Gastroesophageal sphincter (tissue), 4 donors: Measurements from ENCODE around the gene CYP2D6. TPM values are rescaled to one million over a fixed set of nuclear protein-coding genes. Genes with fewer than 3 reads are reported as not detected.
"Not testable (repeated sequence)": the region's sequence is repeated elsewhere in the genome, so short reads cannot be mapped to it uniquely, and the experiment has no call there.

Experiments used
- ATAC-seq: fragments of 150-250 bp; one replicate; pipeline ENCODE4 v1.9.1; 2016; ENCODE audit warnings: mild to moderate bottlenecking, moderate library complexity
- H3K27ac ChIP-seq, 4 donors: fragments of 200-600 bp; sonication (generic) in 3 of 4; 1 replicate in 3 of 4; 2 replicates in 1 of 4; pipeline ENCODE4 v1.5.1; 2016 to 2019
- H3K27me3 ChIP-seq: fragments of 200-600 bp; sonication (generic); one replicate; pipeline ENCODE4 v1.5.1; 2019
- H3K36me3 ChIP-seq, 2 donors: fragments of 200-600 bp; sonication (generic); one replicate each; pipeline ENCODE4 v1.5.1; 2019; ENCODE audit warnings: control low read depth in 1 of 2
- H3K4me1 ChIP-seq, 3 donors: fragments of 200-600 bp; sonication (generic); 1 replicate in 2 of 3; 2 replicates in 1 of 3; pipeline ENCODE4 v1.5.1; 2016 to 2019; ENCODE audit warnings: control low read depth in 2 of 3
- H3K4me3 ChIP-seq, 2 donors: fragments of 200-600 bp; sonication (generic); one replicate each; pipeline ENCODE4 v1.5.1; 2019; ENCODE audit warnings: mild to moderate bottlenecking in 1 of 2, moderate library complexity in 1 of 2
- H3K9me3 ChIP-seq, 3 donors: fragments of 200-600 bp; sonication (generic); one replicate each; pipeline ENCODE4 v1.5.1; 2017 to 2019; ENCODE audit warnings: control low read depth in 2 of 3
- CTCF ChIP-seq, 4 experiments: fragments of 200-600 bp in 2 of 4; fragments of 450-650 bp in 2 of 4; sonication (generic) in 1 of 4; IDR thresholded peaks; one replicate each; pipeline ENCODE4 v1.5.1; 2017 to 2019; ENCODE audit warnings: antibody characterized with exemption in 4 of 4, mild to moderate bottlenecking in 2 of 4, moderate library complexity in 2 of 4
- EP300 ChIP-seq: sonication (generic); formaldehyde crosslinking; IDR thresholded peaks from one replicate; pipeline ENCODE4 v1.6.1; 2017; ENCODE audit warnings: antibody characterized with exemption, mild to moderate bottlenecking
- POLR2A ChIP-seq, 2 donors: fragments of 450-650 bp; IDR thresholded peaks; one replicate each; pipeline ENCODE4 v1.6.1; 2017; ENCODE audit warnings: antibody characterized with exemption in 2 of 2, mild to moderate bottlenecking in 2 of 2, moderate library complexity in 1 of 2
- POLR2AphosphoS5 ChIP-seq: sonication (generic); formaldehyde crosslinking; IDR thresholded peaks from one replicate; pipeline ENCODE4 v1.6.1; 2017; ENCODE audit warnings: antibody characterized with exemption
- WGBS, 2 donors: methylation state at CpG; one replicate each; pipeline ENCODE4 v1.1.5; 2018; ENCODE audit warnings: low coverage in 1 of 2; 5-methylcytosine and 5-hydroxymethylcytosine counted together
- total RNA-seq, 4 donors: library from RNA; depleted of rRNA; stranded (reverse); fragments of >200 nt; gene quantifications; one replicate each; pipeline ENCODE4 v1.1.0, GENCODE V29; 2016

CYP2D6 gene
- total RNA-seq, 4 donors from 2014 or later = 0.23 to 2.3 (median 0.40) TPM; not detected in 1

GRCh38 chr22:42111798-42112197, 18.8 kb downstream of the CYP2D6 start:
- TF ChIP-seq CTCF (IDR thresholded peaks at IDR 0.05) (no peak), EP300 (no peak), POLR2A (IDR thresholded peaks at IDR 0.05) (no peak), POLR2AphosphoS5 (no peak)
- 80 to 87% methylated on average over 4 of the region's 4 CpGs for WGBS, 2 donors
- Histone ChIP-seq H3K9me3 (peaks cover 0 to 11% (median 0%) of the 10 kb centered on the region in 3 donors), H3K4me1 (no peaks in the 10 kb centered on the region), H3K4me3 (no peak overlapping the region), H3K27ac (no peak overlapping the region), H3K36me3 (no peaks in the 10 kb centered on the region), H3K27me3 (no peaks in the 10 kb centered on the region)
- ATAC-seq = no peak

GRCh38 chr22:42108848-42109247, 21.8 kb downstream of the CYP2D6 start:
- WGBS, 2 donors = 43 to 79% methylated on average over 1 to 18 of the region's 18 CpGs

GRCh38 chr22:42104332-42104860, 26.2 kb downstream of the CYP2D6 start:
- 87 to 88% methylated on average over 2 to 6 of the region's 6 CpGs for WGBS, 2 donors
- not testable (repeated sequence) for H3K4me3 ChIP-seq, H3K27me3 ChIP-seq, H3K27ac ChIP-seq, H3K4me1 ChIP-seq, ATAC-seq
- H3K36me3 ChIP-seq = peaks cover 0 to 18% of the 10 kb centered on the region in 2 donors
- H3K9me3 ChIP-seq = peaks cover 0 to 48% (median 0%) of the 10 kb centered on the region in 3 donors

More at GRCh38 chr22:42108848-42109247, 21.8 kb downstream of the CYP2D6 start:
- ATAC-seq = no peak
- H3K36me3 ChIP-seq = peaks cover 0 to 7% of the 10 kb centered on the region in 2 donors
- H3K9me3 ChIP-seq = peaks cover 0 to 13% (median 0%) of the 10 kb centered on the region in 3 donors
- TF ChIP-seq CTCF (IDR thresholded peaks at IDR 0.05) = no peak
- no peak for TF ChIP-seq POLR2A (IDR thresholded peaks at IDR 0.05)
- TF ChIP-seq EP300 = no peak
- no peak for TF ChIP-seq POLR2AphosphoS5
- no peak overlapping the region for H3K27ac ChIP-seq
- H3K4me1 ChIP-seq = no peaks in the 10 kb centered on the region
- H3K4me3 ChIP-seq = no peak overlapping the region
- no peaks in the 10 kb centered on the region for H3K27me3 ChIP-seq

- H3K9me3 ChIP-seq = peaks cover 0 to 60% (median 0%) of the 10 kb centered on the region in 3 donors
- H3K27ac ChIP-seq = no peak overlapping the region
- WGBS, 2 donors = 97 to 100% methylated on average over 3 of the region's 3 CpGs
- no peak for TF ChIP-seq POLR2AphosphoS5
- peaks cover 0 to 34% of the 10 kb centered on the region in 2 donors for H3K36me3 ChIP-seq
- no peaks in the 10 kb centered on the region for H3K27me3 ChIP-seq
- no peak for ATAC-seq
- H3K4me1 ChIP-seq = no peaks in the 10 kb centered on the region
- no peak overlapping the region for H3K4me3 ChIP-seq
Measured at GRCh38 chr22:42101199-42101598, 29.4 kb downstream of the CYP2D6 start.

- Histone ChIP-seq H3K36me3 (peaks cover 0 to 18% of the 10 kb centered on the region in 2 donors), H3K9me3 (no peaks in the 10 kb centered on the region), H3K27me3 (no peaks in the 10 kb centered on the region), H3K4me1 (peaks cover 0 to 50% (median 10%) of the 10 kb centered on the region in 3 donors), H3K27ac (peak overlapping the region; percentile 73 to 99 (median 92)), H3K4me3 (peak overlapping the region; percentile 71 to 91)
- TF ChIP-seq CTCF (IDR thresholded peaks at IDR 0.05) = no peak
- 13 to 32% methylated on average over 3 to 5 of the region's 7 CpGs for WGBS, 2 donors
- no peak for ATAC-seq
Measured at GRCh38 chr22:42091455-42091782, 39.2 kb downstream of the CYP2D6 start.

GRCh38 chr22:42090596-42091454, 39.8 kb downstream of the CYP2D6 start, which contains the start of gene NDUFA6:
Gene NDUFA6 (minus strand): TSS chr22:42090772. CDS start chr22:42090744, 28 bp downstream.
- H3K27ac ChIP-seq = peak within 1 kb of the TSS; percentile 83 to 99 (median 96)
- WGBS, 2 donors = 0 to 2% methylated on average over 1 to 15 of the region's 71 CpGs
- peaks cover 0 to 56% (median 10%) of the 10 kb centered on the region in 3 donors for H3K4me1 ChIP-seq

More at GRCh38 chr22:42090596-42091454, 39.8 kb downstream of the CYP2D6 start, which contains the start of gene NDUFA6:
- peaks cover 0 to 24% of the 10 kb centered on the region in 2 donors for H3K36me3 ChIP-seq
- no peaks in the 10 kb centered on the region for H3K9me3 ChIP-seq
- ATAC-seq = peak; percentile 99
- peak within 1 kb of the TSS; percentile 71 to 91 for H3K4me3 ChIP-seq
- no peaks in the 10 kb centered on the region for H3K27me3 ChIP-seq
- TF ChIP-seq EP300 (no peak), POLR2AphosphoS5 (peak; percentile 97), POLR2A (IDR thresholded peaks at IDR 0.05) (peak; percentile 89 to 90), CTCF (IDR thresholded peaks at IDR 0.05) (peak in 3 of 4 experiments; percentile 95 to 98 (median 98))
